Stimulated activated CD8-positive, alpha-beta memory T cell treated with anti-CD3 and anti-CD28 coated beads, Interleukin-7, amount 100 ng/mL, for 48 hours (primary cell): ENCODE results near the gene TMEM17.

Source experiments
- DNase-seq, 2 donors: peaks; one replicate each; pipeline ENCODE4 v3.0.0-alpha.2; 2020; ENCODE audit warnings: low read depth in 1 of 2; ENCODE audit errors: extremely low read depth in 1 of 2

The TMEM17 gene

DNA sequence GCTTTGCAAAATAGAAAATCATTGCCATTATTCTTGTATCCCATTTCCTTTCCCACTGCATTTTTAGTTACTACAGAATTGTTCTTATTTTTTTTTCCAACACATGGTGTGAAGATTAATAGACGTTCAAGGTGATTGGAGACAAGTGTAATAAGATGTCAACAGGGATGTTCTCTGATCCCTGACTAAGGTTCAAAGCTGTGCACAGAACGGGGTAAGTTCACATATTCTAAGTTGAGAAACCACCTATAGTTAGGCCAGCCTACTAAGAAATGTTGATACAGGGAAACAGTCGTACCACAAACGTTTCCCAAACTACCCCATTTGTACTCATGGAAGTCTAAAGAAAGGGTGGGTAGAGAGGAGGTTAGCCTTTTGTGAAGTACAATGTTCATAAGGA is 6.4 kb upstream of the TMEM17 start:
- DNase-seq, result no peak

DNA sequence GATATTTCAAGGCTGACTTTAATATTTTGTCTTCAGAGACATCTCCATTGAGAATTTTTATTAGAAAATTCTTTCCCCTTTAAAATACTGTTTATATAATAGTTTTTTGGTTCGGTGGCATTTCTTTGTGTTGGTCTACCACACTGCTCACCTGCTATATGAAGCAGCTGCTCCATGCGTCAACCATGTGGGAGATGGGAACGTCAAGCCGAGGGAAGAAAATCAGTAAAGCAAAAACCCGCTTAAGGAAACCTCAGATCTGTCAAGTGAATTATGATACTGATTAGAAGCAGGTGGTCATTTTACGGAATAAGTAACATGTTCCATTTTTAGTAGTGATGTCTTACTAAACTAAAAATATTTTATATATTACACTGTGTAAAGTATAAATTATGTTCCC is 5.6 kb upstream of the TMEM17 start:
- no peak for DNase-seq

DNA sequence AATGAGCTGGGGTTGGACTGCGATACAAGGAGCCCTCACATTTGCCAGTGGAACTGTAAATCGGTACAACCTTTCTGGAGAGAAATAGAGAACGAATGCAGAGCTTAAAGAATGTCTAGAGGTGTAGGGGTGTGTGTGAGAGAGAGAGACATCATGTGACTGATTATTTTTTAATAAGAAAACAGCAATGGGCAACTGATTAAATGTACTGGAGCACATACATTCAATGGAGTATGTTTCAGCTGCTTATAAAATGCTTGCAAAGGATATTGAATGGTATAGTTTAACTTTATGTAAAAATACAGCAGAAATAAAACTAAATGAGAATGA is 391 bp upstream of the TMEM17 start:
- no peak for DNase-seq

DNA sequence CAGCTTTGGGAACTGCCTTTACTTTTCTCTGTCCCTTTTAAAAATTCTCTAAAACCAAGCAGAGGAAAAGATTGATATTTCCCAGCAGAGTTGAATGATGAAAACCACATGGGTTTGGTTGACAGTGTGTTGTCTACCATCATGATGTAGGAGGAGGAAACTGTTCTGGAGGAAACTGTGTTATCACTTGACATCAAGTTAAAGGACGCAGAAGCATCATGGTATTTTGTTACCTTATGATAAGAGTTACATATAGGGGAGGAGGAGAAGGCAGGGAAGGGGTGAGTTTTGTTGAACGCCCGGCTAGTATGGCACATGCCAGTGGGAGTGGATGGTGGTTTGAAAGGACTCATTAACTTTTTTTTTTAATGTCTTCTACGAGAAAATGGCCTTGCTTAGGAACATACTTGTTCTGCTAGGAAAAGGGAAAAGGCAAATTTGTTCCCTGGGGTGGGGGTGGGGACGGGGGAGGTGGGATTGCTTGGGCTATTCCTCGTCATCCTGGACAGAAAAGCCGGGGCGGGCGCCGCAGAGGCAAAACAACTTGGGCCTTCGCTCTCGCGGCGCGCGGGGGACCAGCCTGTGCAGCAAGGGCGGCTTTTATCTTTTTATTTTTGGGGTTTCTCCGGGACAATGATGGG is 766 bp downstream of the TMEM17 start:
- no peak for DNase-seq

DNA sequence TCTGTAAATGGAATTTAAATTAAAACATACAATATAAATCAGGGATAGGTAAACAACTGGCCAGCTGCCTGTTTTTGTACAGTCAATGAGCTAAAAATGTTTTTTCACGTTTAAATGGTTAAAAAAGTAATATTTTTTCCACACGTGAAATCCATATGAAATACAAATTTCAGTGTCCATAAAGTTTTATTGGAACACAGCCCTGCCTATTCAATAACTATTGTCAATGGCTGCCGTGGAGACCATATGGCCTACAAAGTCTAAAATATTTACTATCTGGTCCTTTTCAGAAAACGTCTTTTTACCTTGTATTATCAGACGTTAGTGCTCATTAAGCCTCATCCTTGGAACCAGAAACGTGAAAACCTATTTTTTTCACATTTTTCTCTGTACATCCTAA is 1.3 kb downstream of the TMEM17 start:
- DNase-seq, result no peak

DNA sequence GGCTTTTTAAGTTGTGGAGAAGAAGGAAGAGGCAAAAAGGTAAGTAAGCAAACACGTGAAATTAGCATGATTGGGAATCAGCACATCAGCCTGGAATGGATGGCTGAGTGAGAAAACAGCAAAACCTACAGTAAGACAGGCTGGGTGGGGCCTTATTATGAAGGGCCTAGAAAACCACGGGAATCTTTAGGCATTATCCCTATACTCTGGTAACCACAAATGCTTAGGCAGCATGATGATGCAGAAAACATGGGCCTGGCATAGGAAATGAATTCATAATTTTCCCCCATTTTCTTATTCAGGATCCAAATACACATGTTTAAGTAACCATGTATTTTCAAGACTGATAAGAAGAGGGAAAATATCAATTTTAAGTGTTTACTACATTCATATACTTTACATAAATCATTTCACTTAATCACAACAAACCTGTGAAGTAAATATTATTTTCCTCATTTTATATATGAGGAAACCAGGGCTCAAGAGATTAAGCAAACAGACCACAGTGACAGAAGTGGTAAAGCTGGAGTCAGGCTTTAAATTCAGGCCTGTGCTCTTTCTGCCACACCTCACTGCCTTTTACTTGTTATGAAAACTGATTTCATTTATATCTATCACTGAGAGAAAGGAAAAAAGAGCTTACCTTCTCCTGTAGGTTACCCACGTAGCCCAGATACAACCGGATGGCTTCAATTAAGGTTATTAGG is 4.0 kb downstream of the TMEM17 start:
- no peak for DNase-seq

DNA sequence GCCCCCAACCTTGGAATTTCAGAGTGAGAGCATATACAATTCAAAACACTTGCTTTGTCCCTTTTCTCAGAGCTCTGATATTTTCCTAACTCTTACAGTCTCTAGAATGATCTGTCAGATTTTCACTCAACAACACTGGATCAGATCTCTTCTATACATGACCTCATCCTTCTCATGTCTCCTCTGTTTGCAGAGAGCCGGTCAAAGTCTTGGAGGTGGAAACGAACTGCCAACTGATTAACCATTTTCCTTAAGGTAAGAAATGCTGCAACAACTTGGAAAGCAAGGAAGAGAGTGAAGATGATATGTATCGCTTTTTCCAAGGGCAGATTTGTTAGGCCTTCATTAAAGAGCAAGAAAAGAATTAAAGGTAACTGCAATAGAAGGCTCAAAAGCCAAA is 4.9 kb downstream of the TMEM17 start:
- DNase-seq, result no peak

- no peak for DNase-seq
Observed at GRCh38 chr2:62499430-62500060, 6.5 kb downstream of the TMEM17 start.

- no peak for DNase-seq
Observed at GRCh38 chr2:62498739-62499138, 7.3 kb downstream of the TMEM17 start.

DNA sequence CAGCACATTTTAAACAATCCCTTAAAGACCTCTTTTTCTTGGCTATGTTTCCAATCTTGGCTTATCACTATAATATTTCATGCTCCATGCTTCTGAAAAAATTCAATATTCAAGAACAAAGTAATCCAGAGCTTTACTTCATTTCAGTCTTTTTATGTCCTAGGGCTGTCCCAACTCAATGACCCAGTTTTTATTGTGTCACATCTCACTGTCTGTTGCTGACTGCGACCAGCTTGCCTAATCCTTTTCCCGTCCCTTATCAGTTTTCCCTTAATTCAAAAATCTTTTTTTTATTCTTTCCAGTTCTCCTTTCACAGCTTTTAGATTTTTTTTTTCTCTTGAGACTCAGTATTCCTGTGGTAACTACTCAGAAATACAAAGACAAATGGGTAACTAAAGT is 10.2 kb downstream of the TMEM17 start:
- no peak for DNase-seq

- no peak for DNase-seq
Observed at GRCh38 chr2:62492048-62492447, 13.9 kb downstream of the TMEM17 start.

DNA sequence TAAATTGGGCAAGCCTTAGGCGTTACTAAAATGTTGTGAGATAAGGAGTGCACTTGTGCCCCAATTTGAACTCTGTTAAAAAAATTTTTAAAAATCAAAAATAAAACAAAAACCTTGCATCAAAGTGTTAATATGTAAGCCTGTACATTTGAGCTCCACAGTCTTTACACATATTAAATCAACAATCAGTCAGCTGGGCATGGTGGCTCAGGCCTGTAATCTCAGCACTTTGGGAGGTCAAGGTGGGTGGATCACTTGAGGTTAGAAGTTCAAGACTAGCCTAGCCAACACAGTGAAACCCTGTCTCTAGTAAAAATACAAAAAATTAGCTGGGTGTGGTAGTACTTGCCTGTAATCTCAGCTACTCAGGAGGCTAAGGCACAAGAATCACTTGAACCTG is 16.3 kb downstream of the TMEM17 start:
- no peak for DNase-seq

DNA sequence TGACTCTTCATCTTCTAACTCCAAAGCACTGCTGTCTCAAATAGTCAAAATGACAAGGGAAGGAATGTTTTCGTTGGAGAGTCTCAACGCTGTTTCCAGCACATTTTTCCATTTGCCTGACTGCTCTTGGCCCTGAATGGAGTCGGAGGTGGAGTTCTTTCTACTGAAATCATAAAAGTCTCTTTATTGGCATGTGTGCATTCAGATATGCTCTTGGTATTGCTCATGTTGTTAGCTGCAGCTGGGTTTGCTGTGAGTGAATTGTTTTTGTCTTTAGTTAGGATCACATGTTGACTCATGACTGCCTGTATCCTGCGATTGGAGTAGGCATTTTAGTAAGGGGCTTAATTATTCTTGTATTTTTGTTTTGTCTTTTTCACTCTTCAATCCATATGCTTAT is 16.8 kb downstream of the TMEM17 start:
- no peak for DNase-seq

- no peak for DNase-seq
Observed at GRCh38 chr2:62486439-62486765, 19.6 kb downstream of the TMEM17 start.

DNA sequence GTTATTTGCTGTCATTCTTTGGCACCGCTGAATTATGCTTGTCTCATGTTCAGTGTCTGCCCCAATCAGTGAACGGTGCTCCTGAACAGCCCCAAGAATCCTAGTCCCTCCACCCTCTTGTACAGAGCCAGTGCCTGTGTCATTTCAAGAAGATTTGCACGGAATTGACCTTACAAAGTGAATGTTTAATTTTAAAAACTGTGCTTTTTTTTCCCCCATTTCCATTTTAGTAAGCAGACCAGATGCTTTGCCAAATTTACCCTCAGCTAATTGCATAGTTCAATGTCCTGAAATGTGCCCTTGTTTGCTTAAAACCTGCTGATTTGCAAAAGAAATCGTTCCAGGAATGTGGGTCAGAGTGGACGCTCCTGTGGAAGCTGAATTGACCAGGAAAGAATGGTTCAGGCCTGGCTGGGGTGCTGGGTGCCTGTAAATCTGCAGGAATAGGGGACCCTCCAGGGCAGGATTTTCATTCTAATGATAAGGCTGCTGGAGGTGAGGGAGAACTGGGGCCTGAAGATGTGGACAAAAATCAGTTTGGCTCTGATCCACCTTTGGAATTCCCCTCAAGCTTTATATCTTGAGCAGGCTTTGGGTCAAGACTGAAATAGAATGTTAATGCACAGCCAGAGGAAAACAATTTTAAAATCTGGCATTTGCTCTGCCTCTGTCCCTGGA is 20.1 kb downstream of the TMEM17 start:
- no peak for DNase-seq

DNA sequence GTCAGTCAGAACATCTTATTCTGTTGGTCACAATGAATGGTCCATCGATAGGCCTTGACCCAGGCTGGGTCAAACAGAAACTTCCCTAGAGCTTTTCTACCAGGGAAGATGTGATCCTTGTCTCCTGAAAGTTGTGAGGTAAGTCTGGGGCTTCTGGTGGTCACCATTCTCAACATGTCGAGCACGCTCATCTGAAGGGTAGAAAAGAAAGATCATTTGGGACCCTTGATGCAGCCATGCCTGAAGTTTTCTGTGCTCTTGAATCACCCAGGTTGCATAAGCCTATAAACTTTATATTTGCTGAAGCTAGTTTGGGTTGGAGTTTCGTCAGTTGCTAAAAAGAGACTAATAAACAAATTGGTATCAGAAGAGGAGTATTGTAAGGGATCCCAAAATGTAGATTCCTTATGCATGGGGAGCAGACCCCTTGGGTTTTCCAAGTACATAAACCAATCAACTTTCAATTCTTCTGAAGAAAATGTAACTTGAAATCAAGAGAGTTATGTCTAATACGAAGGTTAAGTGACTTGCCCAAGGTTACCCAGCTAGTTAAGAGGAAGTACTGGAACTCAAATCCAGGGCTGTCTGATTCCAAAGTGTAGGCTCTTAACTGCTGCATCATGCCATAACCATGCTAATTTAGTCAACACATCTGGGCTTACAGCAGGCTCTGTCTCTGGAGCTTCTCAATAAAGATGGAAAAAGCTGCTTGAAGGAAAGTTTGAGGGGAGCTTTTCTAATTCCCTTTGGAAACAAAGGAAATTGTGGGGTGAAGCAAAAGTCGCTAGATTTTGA is 23.2 kb downstream of the TMEM17 start:
- DNase-seq, result no peak

GRCh38 chr2:62479917-62480316 is 26.1 kb downstream of the TMEM17 start:
- no peak for DNase-seq

- no peak for DNase-seq
Observed at GRCh38 chr2:62478093-62478580, 27.9 kb downstream of the TMEM17 start.

DNA sequence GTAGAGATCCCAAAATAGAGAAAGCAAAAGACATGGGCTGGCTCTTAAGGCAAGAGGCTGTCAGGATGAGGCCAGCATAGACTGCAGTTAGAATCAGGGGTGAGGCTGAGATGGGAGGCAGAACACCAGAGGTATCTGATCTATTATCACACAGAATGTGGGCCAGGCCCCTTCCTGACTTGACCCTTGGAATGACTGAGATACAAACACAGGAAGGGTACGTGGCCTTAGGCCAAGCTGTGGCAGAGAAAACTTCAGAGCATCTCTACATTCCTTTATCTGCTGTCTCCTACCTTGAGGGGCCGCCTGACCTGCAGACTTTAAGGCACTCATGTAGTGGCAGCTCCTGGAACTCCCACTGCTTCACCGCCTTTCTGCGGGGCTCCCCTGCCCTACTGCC is 28.4 kb downstream of the TMEM17 start:
- no peak for DNase-seq

DNA sequence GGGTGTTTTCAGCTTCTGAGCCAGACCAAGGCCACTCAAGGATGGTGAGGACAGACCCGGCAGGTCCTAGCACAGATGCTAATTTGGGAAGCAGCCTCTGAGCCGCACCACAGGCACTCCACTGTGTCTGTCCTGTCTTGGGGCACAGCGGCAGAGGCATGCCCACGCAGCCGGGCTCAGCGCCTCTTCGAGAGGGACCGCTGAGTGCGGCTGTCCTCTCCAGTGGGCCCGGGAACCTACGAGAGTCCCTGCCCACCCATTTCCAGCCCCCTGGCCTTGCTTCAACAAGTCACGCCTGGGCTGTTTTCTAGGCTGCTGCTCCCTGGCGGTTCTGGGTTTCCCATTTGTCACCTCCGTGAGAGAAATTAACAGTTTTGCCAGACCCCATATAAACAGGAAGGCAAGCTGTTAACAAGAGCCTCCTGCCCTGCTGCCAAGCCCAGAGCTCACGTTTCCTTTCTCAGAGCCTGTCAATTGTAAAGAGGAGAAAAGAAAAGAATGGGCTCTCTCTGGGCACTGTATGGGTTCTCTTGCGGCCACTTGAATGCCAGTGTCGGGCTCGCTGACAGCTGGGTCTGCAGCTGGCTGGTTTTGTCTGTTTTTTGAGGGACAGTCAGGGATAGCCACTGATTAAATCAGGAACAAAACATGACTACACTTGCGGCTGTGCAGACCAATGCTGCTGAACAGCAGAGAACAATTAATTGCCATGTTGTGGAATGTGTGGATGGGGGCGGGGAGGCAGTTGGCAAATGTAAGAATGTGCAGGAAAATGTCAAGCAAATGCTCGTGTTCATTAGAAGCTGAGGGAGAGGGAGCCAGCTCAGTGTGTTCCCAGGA is 30.6 kb downstream of the TMEM17 start:
- no peak for DNase-seq
